ENCODE results near the gene MS4A12. TPM values are rescaled to one million over a fixed set of nuclear protein-coding genes. Genes with fewer than 3 reads are reported as not detected.

MS4A12 gene
- total and polyA plus RNA-seq, 8 donors: 0.15 TPM; not detected in 7

- FAIRE-seq (no peak), DNase-seq (no peak), ATAC-seq (no peak)
- 63 to 67% methylated on average over 4 of the region's 4 CpGs for WGBS, 2 donors
- intact Hi-C loops (cut with DNase I): no loop called here
- H3K27ac ChIP-seq: no peak within 1 kb of the TSS
- H3K9me3 ChIP-seq: no peaks in the 10 kb centered on the region
- no peaks in the 10 kb centered on the region for H3K36me3 ChIP-seq
- no peak for TF ChIP-seq CTCF (IDR thresholded peaks at IDR 0.05)
- H3K27me3 ChIP-seq: no peaks in the 10 kb centered on the region
- H3K4me3 ChIP-seq: no peak within 1 kb of the TSS
- H3K4me1 ChIP-seq: no peaks in the 10 kb centered on the region
These were observed 37.0 kb upstream of the MS4A12 start, which contains the start of gene MS4A1 for GRCh38 chr11:60455531-60456042. Gene MS4A1 (plus strand): TSS chr11:60455847. CDS start chr11:60462375, 6,528 bp downstream.

- no peak for TF ChIP-seq CTCF (IDR thresholded peaks at IDR 0.05)
- H3K4me1 ChIP-seq: no peaks in the 10 kb centered on the region
- H3K27me3 ChIP-seq: no peaks in the 10 kb centered on the region
- no peak overlapping the region for H3K4me3 ChIP-seq
- H3K36me3 ChIP-seq: no peaks in the 10 kb centered on the region
- no peak overlapping the region for H3K27ac ChIP-seq
- DNase-seq (no peak), FAIRE-seq (no peak), ATAC-seq (no peak)
- WGBS, 2 donors: 64 to 66% methylated on average over 3 of the region's 3 CpGs
- no peaks in the 10 kb centered on the region for H3K9me3 ChIP-seq
- intact Hi-C loops (cut with DNase I): no loop called here
These were observed 35.0 kb upstream of the MS4A12 start for GRCh38 chr11:60457576-60457975.

- ATAC-seq (no peak), DNase-seq (no peak), FAIRE-seq (no peak)
- H3K9me3 ChIP-seq: no peaks in the 10 kb centered on the region
- H3K27ac ChIP-seq: no peak overlapping the region
- H3K4me1 ChIP-seq: no peaks in the 10 kb centered on the region
- no peak for TF ChIP-seq CTCF (IDR thresholded peaks at IDR 0.05)
- intact Hi-C loops (cut with DNase I): no loop called here
- H3K36me3 ChIP-seq: no peaks in the 10 kb centered on the region
- WGBS, 2 donors: 91 to 95% methylated on average over 1 of the region's 1 CpG
- no peak overlapping the region for H3K4me3 ChIP-seq
- H3K27me3 ChIP-seq: no peaks in the 10 kb centered on the region
These were observed 33.2 kb upstream of the MS4A12 start for GRCh38 chr11:60459345-60459744.

GRCh38 chr11:60468829-60469228 lies 23.7 kb upstream of the MS4A12 start:
- no peak for FAIRE-seq
- no peak overlapping the region for H3K27ac ChIP-seq
- no peaks in the 10 kb centered on the region for H3K4me1 ChIP-seq
- H3K4me3 ChIP-seq: no peak overlapping the region
- no peak for TF ChIP-seq CTCF (IDR thresholded peaks at IDR 0.05)
- DNase-seq: no peak
- ATAC-seq: no peak
- H3K9me3 ChIP-seq: no peaks in the 10 kb centered on the region
- no peaks in the 10 kb centered on the region for H3K27me3 ChIP-seq
- WGBS, 2 donors: 52 to 57% methylated on average over 2 of the region's 2 CpGs
- intact Hi-C loops (cut with DNase I): no loop called here
- H3K36me3 ChIP-seq: no peaks in the 10 kb centered on the region

GRCh38 chr11:60469723-60470122 lies 22.9 kb upstream of the MS4A12 start:
- ATAC-seq (no peak), FAIRE-seq (no peak), DNase-seq (no peak)
- H3K4me3 ChIP-seq: no peak overlapping the region
- H3K27me3 ChIP-seq: no peaks in the 10 kb centered on the region
- H3K36me3 ChIP-seq: no peaks in the 10 kb centered on the region
- TF ChIP-seq CTCF (IDR thresholded peaks at IDR 0.05): no peak
- H3K27ac ChIP-seq: no peak overlapping the region
- H3K9me3 ChIP-seq: no peaks in the 10 kb centered on the region
- WGBS, 2 donors: 49 to 64% methylated on average over 2 of the region's 2 CpGs
- H3K4me1 ChIP-seq: no peaks in the 10 kb centered on the region
- intact Hi-C loops (cut with DNase I): no loop called here

All from pancreas (tissue), 10 donors.